ENCODE results near the gene RAB35.

- TF ChIP-seq, protein P1, sequence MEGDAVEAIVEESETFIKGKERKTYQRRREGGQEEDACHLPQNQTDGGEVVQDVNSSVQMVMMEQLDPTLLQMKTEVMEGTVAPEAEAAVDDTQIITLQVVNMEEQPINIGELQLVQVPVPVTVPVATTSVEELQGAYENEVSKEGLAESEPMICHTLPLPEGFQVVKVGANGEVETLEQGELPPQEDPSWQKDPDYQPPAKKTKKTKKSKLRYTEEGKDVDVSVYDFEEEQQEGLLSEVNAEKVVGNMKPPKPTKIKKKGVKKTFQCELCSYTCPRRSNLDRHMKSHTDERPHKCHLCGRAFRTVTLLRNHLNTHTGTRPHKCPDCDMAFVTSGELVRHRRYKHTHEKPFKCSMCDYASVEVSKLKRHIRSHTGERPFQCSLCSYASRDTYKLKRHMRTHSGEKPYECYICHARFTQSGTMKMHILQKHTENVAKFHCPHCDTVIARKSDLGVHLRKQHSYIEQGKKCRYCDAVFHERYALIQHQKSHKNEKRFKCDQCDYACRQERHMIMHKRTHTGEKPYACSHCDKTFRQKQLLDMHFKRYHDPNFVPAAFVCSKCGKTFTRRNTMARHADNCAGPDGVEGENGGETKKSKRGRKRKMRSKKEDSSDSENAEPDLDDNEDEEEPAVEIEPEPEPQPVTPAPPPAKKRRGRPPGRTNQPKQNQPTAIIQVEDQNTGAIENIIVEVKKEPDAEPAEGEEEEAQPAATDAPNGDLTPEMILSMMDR (IDR thresholded peaks at IDR 0.05 in 2 of 3, conservative IDR thresholded peaks at IDR 0.05 in 1 of 3; ENCODE audit: insufficient read depth in 2 of 3, low read depth in 1 of 3, low read length in 3 of 3): no peak
- no peak for TF ChIP-seq MEIS2 (IDR thresholded peaks at IDR 0.05; ENCODE audit: partially characterized antibody)
- TF ChIP-seq DPF2 (IDR thresholded peaks at IDR 0.05): no peak
- TF ChIP-seq ZNF24 (IDR thresholded peaks at IDR 0.05): no peak
- TF ChIP-seq ADNP (tag; IDR thresholded peaks at IDR 0.05): no peak
- TF ChIP-seq GATA2 (CRISPR knock-in tag; IDR thresholded peaks at IDR 0.05): no peak
Measured at GRCh38 chr12:120103371-120103770, 13.2 kb downstream of the RAB35 start.
